ENCODE measurements around the gene CACNB2.
"Not testable (repeated sequence)": the region's sequence is repeated elsewhere in the genome, so short reads cannot be mapped to it uniquely, and the experiment has no call there.

The CACNB2 gene

DNA sequence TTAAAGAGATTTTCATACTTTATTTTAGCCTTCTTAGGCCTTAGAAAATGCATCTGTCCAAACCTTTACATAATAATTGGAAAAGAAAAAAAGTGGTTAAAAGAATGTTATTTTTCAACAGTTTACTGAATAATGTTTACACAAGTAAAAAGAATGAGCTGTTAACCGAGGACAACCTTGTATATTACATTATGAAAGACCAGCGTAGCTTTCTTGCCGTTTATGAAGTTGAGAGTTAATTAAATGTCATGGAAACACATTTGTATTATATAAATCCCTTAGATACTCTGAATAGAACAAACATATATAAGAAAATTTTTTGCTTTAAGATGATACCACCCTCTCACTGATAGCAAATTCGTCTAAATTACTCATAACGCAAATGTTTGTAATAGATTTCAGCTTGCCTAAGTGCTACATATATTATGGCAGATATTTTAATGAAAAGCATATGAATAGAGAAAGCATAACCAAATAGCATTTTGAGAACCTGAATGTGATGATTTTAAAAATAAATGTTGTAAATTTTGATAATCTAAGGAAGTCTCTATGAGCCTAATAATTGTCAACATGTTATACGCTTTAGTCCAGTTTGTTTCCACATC is 9.1 kb downstream of the CACNB2 start:
- no peak for DNase-seq

DNA sequence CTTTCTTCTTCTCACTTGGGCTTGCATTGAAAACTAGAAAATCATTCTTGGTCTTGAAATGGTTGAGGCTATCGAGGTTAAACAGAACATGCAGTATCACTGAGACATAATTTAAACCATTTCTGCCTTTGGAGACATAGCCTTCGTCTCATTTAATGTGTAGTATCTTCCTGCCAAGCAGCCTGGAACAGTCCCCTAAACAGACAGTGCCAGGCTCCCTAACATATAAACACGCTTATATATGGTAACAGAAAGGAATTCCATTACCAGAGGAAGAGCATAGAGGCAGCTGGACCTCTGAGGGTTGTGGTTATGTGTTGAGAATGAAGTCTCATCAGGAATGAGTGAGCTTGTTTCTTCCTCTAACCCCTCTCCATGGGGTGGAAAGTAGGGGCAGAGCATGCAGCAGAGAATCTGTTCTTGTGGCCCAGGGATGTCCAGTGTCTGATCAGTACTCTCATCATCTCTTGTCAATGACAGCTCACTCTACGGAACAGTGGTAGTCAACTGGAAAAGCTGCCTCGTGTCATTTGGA is 11.2 kb downstream of the CACNB2 start:
- no peak for DNase-seq

DNA sequence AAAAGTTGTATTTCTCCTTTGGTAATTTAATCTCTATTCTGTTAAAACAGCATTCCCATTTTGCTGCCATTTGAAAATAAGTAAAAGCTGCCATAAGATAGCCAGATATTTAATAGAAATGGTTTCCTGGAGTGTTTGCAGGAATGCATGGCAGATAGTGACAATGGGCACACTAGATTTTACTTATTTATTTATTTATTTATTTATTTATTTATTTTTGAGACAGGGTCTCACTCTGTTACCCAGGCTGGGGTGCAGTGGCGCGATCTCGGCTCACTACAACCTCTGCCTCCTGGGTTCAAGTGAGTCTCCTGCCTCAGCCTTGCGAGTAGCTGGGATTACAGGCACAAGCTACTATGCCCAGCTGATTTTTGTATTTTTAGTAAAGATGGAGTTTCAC is 13.2 kb downstream of the CACNB2 start:
- not testable (repeated sequence) for DNase-seq

DNA sequence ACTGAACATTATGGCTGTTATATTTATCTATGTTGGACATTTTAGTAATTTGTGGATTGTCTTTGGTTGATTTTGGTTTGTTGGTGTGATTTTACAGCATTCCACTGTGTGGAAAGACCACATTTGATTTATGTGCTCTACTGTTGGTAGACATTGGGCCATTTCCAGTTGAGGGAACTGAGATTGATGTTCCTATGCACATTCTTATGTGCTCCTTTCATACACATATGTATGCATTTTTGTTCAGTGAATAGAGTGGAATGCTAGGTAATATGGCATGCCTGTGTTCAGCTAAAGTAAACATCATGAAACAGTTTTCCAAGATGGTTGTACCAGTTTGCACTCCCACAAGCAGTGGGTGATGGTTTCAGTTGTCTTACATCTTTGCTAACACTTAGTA is 15.1 kb downstream of the CACNB2 start:
- no peak for DNase-seq

DNA sequence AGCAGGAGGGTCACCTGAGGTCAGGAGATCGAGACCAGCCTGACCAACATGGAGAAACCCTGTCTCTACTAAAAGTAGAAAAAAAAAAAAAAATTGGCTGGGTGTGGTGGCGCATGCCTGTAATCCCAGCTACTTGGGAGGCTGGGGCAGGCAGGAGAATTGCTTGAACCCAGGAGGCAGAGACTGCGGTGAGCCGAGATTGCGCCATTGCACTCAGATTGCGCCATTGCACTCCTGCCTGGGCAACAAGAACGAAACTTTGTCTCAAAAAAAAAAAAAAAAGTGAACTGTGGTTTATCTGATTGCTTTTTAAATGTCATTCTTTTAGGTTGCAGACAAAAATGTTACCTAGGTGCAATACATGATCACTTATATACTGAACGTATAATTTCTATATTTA is 16.6 kb downstream of the CACNB2 start:
- not testable (repeated sequence) for DNase-seq

DNA sequence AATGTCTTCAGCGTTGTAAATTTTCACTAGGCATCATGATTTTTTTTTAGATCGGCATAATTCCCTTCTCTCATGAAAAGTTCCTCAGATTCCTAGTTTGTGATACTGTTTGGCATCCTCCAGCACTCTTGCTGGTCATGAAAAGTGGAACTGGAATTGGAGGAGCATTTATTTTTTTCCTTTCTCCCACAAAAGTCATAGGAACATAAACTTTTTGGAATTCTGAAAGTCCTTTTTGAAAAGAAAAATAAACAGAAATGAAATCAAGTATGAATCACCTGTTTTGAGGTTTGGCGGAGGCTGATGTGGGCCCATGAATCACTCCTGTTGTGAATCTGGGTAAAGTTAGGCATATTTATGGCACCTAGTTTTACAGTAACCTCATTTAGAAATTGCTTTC is 17.7 kb downstream of the CACNB2 start:
- DNase-seq: no peak

DNA sequence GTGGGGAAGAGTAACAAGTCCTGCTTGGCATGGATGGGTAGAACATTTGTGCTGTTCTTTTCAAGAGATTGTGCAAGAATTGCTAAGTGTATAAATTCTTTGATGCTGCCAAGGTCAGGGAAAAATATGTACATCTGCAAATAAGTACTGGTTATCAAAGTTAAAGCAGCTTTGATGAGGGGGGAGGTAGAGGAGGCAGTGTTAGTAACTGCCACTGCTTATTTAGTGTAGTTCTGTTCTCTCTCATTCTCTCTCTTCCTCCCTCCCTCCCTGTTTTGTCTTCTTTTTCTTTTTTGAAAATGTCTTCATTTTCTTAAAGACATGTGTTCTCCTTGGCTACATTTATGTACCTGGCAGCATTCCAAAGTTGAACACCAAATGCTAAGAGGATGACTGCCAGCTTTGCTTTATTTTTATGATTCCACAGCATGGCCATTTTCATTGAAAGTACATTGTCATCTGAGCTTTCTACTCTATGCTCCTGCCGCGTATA is 18.6 kb downstream of the CACNB2 start:
- DNase-seq: no peak

DNA sequence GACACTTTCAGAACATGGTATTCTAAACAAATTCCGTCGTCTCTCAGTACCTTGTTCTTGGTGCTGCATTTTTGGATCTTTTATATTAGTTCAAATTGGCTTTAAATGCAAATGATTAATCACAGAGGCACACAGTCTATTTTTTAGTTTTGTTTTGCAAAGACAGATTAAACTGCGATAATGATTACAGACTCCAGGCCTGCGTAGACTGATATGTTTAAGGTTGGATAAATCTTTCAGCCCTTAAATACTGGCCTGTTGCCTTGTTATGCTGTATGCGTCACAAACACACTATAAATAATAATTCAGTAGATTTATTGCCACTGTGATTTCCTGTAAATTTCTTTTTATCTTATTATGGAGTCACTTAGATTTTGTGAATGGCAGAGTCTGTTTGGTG is 19.3 kb downstream of the CACNB2 start:
- DNase-seq: no peak

DNA sequence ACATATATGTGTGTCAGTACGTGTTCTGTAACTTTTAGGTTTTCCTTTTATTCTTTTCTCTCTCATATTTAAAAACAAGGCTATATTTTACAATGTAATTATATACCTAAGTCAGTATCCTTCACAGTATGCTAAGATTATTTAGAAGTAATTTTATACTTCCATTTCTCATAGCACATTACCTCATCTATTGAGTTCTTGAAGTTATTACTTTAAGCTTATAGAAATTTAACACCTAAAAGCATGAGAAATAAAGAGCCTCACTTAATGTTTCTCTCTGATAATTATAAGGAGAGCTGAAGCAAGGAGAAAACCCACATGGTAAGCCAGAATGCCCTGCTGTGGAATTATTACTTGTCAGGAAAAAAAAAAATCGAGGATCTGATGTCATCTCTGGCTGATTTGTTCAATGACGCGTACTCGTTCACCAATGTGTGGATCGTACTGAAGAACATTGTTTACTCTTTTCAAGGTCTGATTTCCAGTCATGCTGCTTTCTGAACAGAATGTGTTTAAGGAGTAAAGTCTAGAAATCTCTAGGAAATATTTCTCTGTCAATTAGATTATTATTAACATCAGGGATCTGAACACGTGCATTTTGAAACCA is 21.9 kb downstream of the CACNB2 start:
- no peak for DNase-seq

DNA sequence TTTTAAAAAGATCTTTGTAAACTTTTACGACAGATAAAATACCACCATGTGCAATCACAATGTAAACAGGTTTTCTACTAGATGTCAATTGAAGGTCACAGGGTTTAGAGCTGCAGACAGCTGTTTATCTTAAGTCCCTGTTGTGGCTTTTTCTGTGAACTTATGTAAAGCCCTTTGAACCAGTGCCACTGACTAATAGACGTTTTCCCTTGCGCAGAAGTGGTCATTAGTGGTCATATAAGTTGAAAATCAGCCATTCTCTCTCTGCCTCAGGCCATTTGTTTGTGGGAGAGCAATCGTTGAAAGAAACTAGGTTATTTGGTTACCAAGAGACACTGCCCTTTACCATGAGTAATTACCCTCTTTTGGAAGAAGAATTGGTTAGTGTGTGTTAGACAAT is 23.9 kb downstream of the CACNB2 start:
- no peak for DNase-seq

DNA sequence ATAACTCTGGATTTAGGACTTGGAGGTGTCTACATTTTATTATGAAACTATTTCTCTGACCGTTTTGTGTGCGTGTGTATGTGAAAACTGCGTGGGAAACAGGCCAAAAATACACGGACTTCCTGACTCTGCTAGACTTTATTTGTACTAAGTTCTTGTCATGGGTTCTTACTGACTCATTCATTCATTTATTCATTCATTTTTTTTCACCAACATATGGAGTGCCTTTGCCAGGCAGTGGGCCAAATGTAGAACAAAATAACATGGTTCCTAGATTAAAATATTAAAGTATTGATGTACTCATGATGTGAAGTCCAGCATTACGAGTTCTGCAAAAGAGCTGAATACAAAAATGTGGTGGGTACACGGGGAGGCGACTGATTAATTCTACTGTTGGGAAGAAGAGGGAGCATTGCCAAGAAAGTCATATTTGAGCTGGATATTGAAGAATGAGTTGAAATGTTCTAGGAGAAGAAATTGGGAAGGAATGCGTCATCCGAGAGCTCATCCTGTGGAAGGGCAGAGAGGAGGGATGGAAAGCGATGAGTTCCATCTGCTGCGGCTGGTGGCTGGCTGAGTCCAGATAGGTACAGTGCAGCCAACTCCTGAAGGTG is 24.6 kb downstream of the CACNB2 start:
- DNase-seq: peak; percentile 32

DNA sequence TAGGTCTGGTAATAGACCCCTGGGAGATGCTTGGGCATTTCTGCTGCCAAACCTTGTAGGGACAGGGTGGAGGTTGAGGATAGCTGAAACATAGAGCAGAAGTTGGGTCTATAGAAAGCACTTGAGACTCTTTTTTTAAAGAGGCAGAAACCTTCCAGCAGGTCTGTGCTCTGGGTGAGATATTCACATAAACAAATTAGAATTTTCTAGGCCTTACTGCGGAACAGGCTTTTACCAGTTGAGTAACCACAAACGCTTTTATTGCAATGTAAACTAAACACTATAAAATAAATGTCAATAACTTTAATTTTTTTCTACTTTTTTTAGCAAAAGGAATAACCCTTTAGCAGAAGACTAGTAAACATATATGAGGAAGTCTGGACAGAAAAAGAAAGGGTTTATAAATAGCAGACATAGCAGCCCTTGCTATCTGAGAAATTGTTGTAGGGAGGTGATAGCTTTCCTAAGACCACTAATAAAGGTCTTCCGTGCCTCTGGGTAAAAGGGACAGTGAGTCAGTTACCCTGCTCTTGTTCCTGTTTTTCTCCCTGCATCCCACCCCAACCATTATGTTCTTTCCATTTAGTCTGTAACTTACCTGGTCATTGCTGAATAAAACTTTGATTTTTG is 38.7 kb downstream of the CACNB2 start:
- DNase-seq: no peak

DNA sequence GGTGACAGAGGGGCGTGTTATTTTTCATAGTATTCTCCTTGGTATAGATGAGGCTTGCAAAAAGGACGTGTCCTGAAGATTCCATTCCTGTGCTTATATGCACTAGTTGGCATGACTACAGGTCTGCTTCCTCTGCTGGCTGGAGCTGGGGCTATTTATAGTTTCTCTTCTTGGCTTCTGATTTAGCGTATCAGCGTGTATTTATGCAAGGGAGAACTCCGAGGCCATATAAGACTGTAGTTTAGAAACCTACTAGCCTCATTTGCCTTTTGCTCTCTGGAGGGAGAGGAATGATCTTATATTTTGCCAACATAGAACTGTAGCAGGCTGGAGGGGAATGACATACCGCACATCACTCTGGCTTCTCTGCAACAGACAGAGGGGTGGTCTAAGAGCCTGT is 39.7 kb downstream of the CACNB2 start:
- peak; percentile 51 for DNase-seq

DNA sequence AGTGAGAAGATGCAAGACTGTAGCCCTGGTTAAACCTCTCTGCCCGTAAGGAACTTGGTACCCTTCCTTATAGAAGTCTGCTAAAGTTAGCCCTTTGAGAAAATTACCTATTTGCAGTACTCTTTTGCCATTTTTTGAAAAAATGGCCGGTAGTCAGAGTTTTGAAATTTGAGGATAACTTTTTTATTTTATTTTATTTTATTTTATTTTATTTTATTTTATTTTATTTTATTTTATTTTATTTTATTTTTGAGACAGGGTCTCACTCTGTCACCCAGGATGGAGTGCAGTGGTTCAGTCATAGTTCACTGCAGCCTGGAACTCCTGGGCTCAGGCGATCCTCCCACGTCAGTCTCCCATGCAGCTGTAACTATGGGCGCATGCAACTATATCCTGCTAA is 41.2 kb downstream of the CACNB2 start:
- not testable (repeated sequence) for DNase-seq

DNA sequence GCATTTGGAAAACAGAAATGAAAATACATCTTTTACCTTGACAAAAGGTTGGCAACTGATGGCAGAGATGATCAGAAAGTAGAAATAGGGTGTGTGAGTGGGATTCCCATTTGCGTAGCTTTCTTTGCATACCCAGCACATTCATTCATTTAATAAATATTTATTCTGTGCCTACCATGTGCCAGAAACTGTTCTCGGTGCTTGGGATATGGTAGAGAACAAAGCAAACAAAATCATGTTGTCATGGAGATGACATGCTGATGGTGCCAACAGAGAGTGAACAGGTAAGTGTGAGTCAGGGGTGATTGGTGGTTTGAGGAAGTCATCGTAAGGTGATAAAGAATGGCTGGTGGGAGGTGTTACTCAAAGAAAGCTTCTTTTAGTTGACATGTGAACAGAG is 45.4 kb downstream of the CACNB2 start:
- DNase-seq: no peak

DNA sequence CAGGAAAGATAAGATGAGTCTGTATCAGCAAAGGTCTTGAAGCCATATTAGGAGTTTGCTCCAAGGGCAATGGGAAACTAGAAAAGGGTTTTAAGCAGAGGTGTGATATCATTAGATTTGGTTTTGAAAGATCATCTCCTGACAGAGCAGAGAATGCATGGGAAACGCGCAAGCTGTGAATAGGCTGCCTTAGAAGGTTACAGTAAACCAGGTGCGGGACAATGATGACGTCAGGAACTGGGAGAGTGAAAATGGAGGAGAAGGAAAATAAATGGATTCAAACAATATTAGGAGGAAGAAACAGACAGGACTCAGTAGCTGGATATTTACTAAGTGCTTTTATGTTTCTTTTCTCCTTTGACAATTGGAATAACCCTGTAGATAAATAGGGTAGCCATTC is 50.6 kb downstream of the CACNB2 start:
- no peak for DNase-seq

DNA sequence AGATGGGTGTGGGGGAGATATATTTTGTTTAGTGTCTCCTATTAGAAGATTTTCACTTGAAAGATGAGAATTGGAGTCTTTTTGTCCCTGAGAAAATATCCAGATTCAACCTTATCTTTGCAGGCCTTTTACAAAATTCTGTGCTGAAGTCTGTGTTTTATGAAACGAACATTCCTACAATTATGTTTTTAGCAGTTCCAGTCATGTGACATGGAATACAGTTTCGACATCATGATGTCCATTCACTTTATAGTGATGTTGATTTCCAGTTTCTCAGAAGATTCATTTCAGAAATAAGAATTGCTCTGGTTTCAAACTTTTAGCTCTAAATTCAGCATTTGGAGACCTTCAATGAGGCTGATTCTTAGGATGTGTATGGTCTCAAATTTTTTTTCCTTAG is 54.4 kb downstream of the CACNB2 start:
- DNase-seq: no peak

DNA sequence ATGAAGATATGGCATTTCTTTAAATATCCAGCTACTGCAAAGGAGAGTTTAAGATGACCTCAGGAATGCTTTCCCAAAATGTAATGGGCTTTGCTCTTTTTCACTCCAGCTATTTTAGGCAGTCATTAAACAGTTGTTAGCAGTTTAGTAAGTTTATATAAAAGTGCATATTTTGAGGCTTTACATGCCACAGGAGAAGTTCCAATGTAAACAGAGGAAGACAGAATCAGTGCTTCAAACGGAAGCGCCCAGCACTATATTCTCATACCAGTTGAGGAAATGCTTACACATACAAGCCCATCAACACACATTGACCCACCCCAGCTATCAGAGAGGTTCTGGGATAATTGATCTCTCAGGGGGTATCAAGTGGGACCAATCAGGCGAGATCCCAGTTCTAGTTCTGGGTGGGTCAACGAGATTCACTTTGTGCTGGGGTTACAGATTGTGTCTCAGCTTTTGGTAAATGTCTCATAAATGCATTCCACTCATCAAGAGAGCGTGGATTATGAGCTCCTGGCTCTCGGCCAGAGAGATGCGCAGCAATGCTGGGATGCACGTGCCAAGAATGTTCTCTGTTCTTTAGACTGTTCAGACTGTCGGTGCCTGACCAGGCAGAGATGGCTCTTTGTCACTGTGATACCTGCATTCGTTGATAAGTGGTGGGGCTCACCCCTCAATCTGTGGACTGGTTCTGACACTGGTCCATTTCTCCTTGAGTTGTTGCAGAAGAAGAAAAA is 55.0 kb downstream of the CACNB2 start:
- DNase-seq: no peak

DNA sequence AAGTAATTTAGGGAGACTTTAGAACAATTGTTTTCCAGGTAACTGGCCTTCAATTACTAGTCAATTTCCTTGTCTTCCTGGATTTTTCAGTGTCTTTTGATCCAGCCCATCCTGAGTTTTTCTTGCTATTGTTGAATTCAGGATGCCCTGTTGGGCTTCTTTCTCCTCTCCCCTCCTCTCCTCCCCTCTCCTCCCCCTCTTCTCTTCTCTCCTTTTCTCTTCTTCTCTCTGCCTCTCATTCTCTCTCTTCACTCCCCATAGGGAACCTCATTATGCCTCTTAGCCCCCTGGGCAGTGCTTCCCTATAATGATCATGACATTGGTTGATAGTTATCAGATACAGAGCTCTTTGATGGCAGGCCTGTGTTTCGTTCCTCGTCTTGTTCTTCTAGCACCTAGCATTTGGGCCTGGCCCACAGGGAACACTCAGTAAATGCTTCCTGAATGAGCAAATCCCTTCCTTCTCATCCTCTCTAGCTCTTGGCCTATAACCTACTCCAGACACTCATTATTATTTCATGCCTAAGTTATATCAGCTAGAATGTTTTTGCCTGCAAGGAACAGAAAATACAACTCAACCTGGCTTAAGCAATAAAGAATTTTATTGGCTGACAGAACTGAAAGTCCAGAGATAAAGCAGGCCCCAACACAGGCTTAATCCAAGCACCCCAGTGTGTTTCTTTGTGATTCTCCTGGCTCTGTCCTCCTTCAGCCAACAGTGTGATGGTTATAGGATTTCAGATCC is 56.8 kb downstream of the CACNB2 start:
- no peak for DNase-seq

DNA sequence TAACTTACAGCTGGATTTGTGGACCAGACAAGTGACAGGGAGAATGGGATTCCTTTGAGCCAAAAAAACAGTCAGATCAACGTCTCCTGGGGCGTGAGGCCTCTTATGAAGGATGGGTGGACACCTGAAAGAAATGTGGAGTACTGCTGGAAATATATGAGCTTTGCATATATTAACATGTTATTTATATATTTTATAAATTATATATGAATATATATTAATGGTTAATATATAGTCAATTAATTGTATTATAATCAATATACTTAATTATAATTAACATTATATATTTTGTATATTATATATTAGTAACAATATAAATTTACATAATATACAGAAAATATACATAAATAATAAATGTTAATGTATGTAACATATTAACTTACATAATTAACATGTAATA is 57.5 kb downstream of the CACNB2 start:
- DNase-seq: no peak

DNA sequence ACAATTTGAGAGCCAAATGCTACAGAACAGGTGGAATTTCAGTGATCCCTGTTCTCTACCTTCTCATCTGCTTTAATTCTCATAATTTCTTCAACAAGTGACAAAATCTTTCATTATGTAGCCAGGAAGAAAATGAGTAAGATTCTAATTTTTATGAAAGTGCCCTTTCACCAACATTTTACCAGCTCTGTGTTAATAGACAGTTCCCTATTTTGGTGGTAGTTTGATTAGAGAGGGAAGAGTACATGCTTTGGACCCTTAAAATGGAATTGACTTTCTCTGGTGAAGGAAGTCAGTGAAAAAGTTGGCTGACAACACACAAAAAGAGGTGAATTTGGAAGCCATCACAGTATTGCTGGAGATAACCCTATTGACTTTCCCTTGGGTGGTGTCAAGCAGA is 61.7 kb downstream of the CACNB2 start:
- no peak for DNase-seq
